Endometrial microvascular endothelial cells (primary cell): ENCODE measurements around the gene PPT1. TPM values are rescaled to one million over a fixed set of nuclear protein-coding genes. Genes with fewer than 3 reads are reported as not detected.
"Not testable (repeated sequence)": the region's sequence is repeated elsewhere in the genome, so short reads cannot be mapped to it uniquely, and the experiment has no call there.

ENCODE experiments used
- in situ Hi-C: cut with HindIII; loops from 2 replicates; pipeline ENCODE4 v1.10.0; 2017; ENCODE audit warnings: low sequenced_read_pairs, low pct_unique_long_range_greater_than_20kb; ENCODE audit errors: inconsistent ontology term
- total RNA-seq: library from RNA; depleted of rRNA; stranded (reverse); fragments of >200 nt; gene quantifications from one replicate; pipeline ENCODE4 v1.2.3, GENCODE V29; 2015; ENCODE audit errors: inconsistent ontology term

The PPT1 gene
- total RNA-seq, 1 donor from 2014 or later, result 108 TPM

- in situ Hi-C loops, result no loop called here
Observed at GRCh38 chr1:40038697-40039096, 58.4 kb downstream of the PPT1 start.

- in situ Hi-C loops, result not testable (repeated sequence)
Observed at GRCh38 chr1:40037254-40037653, 59.8 kb downstream of the PPT1 start.

GRCh38 chr1:40036574-40036973 lies 60.5 kb downstream of the PPT1 start:
- in situ Hi-C loops, result no loop called here

DNA sequence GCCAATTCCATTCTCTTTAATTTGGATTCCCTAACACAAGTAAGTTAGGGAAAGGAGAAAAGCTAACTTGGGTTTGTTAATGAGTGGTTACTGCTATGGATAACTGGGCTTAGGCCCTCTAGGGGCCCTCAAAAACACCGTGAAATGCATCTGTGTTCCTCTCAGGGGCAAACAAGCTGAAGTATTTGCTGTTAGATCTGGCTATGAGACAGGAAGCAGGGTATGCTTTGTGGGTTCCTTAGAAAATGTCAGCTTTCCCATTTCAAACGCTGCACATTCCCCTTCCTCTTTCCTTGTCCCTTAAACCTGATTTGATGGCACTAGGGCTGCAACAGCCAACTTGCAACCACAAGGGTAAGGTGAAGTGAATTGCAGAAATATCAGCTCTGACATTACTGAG lies 62.2 kb downstream of the PPT1 start:
- in situ Hi-C loops, result no loop called here

DNA sequence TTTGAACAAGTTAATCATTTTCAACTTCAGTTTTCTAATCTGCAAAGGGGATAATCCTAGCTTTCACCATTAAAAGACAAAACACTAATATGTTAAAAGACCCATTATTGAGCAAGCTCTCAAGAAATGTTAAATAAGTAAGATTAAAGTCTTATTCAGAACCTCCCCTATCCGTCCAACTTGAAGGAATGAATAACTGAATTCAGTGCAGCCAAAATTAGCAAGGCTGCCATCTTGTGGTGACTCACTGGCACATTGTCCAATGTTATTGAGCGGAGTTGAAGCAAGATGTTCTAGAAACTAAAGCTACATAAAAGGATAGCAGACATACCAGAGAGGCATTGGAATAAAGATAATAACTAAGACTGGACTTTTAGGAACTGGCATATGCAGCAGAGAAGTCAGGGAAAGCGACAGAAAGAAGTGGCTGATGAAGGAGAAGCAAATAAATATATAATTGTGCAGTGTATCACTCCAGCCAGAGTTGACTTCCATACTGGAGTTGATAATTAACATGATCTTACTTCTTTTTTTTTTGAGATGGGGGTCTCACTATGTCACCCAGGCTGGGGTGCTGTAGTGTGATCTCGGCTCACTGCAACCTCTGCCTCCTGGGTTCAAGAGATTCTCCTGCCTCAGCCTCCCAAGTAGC lies 64.7 kb downstream of the PPT1 start:
- in situ Hi-C loops, result no loop called here

DNA sequence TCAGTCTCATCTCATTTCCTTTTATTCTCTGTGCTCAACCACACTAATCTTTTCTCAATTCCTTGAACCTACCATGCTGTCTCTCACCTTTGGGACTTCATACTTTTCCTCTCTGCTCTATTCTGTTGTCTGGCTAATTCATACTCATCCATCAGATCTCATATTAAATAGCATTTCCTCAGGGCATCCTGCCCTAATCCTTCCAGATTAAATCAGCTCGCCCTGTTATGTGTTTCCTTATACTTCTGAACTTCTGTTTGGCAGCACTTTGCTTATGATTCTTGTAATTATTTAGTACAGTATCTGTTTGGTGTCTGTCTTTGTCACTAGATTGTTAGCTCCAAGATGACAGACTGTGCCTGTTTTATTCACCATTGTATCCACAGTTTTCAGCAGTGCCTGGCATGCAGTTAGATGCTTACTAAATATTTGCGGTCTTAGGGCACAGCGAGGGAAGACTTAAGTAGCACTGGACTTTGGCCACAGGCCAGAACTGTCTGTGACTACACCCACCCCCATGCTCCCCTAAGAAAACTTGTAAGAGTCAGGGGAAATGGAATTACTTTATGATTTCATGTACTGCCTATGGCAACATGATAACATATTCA lies 66.4 kb downstream of the PPT1 start:
- in situ Hi-C loops, result no loop called here

DNA sequence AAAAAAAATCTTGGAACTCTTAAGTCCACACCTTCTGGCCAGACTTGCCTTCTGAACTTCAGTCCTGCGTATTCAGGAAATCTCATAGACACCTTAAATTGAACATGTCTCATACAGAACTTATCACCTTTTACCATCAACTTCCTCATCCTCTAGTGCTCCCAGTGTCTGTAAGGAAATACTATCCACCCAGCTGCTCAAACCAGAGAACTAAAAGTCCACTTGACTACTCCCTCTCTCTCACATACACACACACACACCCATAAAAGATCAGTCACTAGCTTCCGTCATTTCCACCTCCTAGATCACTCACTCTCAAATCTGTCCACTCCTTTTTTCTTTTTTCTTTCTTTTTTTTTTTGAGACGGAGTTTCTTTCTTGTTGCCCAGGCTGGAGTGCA lies 67.4 kb downstream of the PPT1 start:
- in situ Hi-C loops, result no loop called here

GRCh38 chr1:40027647-40028046 lies 69.4 kb downstream of the PPT1 start:
- in situ Hi-C loops, result no loop called here

GRCh38 chr1:40024671-40025070 lies 72.4 kb downstream of the PPT1 start:
- in situ Hi-C loops, result no loop called here

DNA sequence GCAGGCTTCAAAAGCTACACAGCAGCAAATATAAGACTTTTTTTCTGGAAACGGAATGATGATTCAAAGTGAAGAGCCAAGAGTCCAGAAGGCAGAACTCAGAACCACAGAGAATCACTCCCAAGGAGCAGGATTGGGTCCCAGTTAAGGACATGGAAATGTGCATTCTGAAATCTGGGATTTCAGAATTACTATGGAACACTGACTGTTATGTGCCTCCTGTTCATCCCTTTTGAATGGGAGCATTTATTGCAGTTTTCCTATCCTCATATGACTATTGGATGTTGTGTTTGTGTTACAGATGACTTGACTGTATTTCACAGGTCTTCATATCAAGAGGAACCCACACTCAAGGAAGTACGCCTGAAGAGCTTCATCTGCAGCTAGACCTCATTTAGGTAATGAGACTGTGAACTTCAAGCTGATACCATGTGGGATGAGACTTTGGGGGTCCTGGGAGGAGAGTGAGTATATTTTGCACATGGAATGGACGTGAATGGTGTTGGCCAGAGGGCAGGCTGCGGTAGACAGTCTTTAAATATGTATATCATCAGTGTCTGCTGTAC lies 73.6 kb downstream of the PPT1 start:
- in situ Hi-C loops, result no loop called here

Other genes starting within 250 kb of the PPT1 start
- gene TRIT1, start 213.7 kb downstream of the PPT1 start, total RNA-seq, result 7.2 TPM
- gene MYCL, start 195.3 kb downstream of the PPT1 start, total RNA-seq, result not detected
- 6.3 TPM for gene MFSD2A, start 142.1 kb downstream of the PPT1 start, total RNA-seq
- 549 TPM for gene CAP1, start 56.5 kb downstream of the PPT1 start, total RNA-seq
- 8.0 TPM for gene RLF, start 64.1 kb upstream of the PPT1 start, total RNA-seq
- gene TMCO2, start 150.7 kb upstream of the PPT1 start, total RNA-seq, result not detected
- 78.8 TPM for gene ZMPSTE24, start 161.0 kb upstream of the PPT1 start, total RNA-seq
- gene COL9A2, start 220.0 kb upstream of the PPT1 start, total RNA-seq, result not detected